ENCODE data around the gene NME9. TPM values are rescaled to one million over a fixed set of nuclear protein-coding genes. Genes with fewer than 3 reads are reported as not detected.
A peak's percentile ranks its signal among the peaks of the same experiment; 100 is the strongest.

NME9 gene
- total RNA-seq, 2 donors from 2014 or later, result 0.40 to 1.3 TPM

GRCh38 chr3:138329984-138330293, 288 bp upstream of the NME9 start:
- Histone ChIP-seq H3K27me3 (ENCODE audit: control insufficient read depth, insufficient read depth, low read length, poor library complexity, severe bottlenecking) (no peaks in the 10 kb centered on the region), H3K4me3 (ENCODE audit: low read length) (peak overlapping the region; percentile 87), H3K27ac (ENCODE audit: low read depth, low read length) (no peak overlapping the region), H3K9me3 (ENCODE audit: control insufficient read depth, low read length) (no peaks in the 10 kb centered on the region), H3K36me3 (ENCODE audit: control insufficient read depth, insufficient read depth, low read length) (no peaks in the 10 kb centered on the region), H3K4me1 (ENCODE audit: control insufficient read depth, insufficient read depth, low read length) (peaks cover 8% of the 10 kb centered on the region), H3K9ac (ENCODE audit: extremely low read depth, low read length, poor library complexity, severe bottlenecking) (peak overlapping the region; percentile 78)
- Mint-ChIP-seq H3K27me3 (ENCODE audit: insufficient read depth) (no peaks in the 10 kb centered on the region), H3K4me3 (peak overlapping the region; percentile 76), H3K4me1 (peaks cover 15% of the 10 kb centered on the region), H3K27ac (no peak overlapping the region), H3K36me3 (ENCODE audit: low read depth) (no peaks in the 10 kb centered on the region), H3K9me3 (no peaks in the 10 kb centered on the region)
- DNase-seq, result no peak
- 0% methylated on average over 4 to 6 of the region's 7 CpGs for WGBS, 2 experiments (ENCODE audit: insufficient coverage in 1 of 2, insufficient read length in 1 of 2)
- no peak for TF ChIP-seq CTCF (conservative IDR thresholded peaks at IDR 0.05)

DNA sequence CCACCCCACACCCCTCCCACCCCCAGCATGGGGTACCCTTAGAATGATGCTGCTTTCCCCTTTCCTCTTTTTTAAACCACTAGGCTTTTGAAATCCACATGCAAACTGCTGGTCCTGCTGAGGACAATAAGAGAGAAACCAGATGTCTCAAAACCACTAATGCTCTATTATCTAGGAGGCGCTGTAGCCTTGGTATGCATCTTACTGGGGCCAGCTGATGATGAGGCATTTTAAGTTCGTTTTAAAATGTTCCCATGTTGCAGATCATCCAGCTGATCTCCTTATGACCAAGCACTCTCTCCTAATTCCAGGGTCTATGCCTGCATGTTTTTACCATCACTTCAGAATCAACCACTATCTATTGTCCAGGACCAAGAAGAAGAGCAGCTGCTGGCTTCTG, 1.3 kb downstream of the NME9 start:
- no peaks in the 10 kb centered on the region for H3K9me3 Mint-ChIP-seq
- H3K27me3 Mint-ChIP-seq (ENCODE audit: insufficient read depth), result peaks cover 2% of the 10 kb centered on the region
- Histone ChIP-seq H3K9ac (ENCODE audit: extremely low read depth, low read length, poor library complexity, severe bottlenecking) (no peak overlapping the region), H3K9me3 (ENCODE audit: control insufficient read depth, low read length) (no peaks in the 10 kb centered on the region), H3K27me3 (ENCODE audit: control insufficient read depth, insufficient read depth, low read length, poor library complexity, severe bottlenecking) (no peaks in the 10 kb centered on the region), H3K36me3 (ENCODE audit: control insufficient read depth, insufficient read depth, low read length) (no peaks in the 10 kb centered on the region), H3K4me1 (ENCODE audit: control insufficient read depth, insufficient read depth, low read length) (no peaks in the 10 kb centered on the region), H3K27ac (ENCODE audit: low read depth, low read length) (no peak overlapping the region), H3K4me3 (ENCODE audit: low read length) (no peak overlapping the region)
- 46 to 54% methylated on average over 2 of the region's 2 CpGs for WGBS, 2 experiments (ENCODE audit: insufficient coverage in 1 of 2, insufficient read length in 1 of 2)
- peak; percentile 53 for TF ChIP-seq CTCF (conservative IDR thresholded peaks at IDR 0.05)
- no peak overlapping the region for H3K27ac Mint-ChIP-seq
- DNase-seq, result no peak
- H3K4me3 Mint-ChIP-seq, result no peak overlapping the region
- H3K4me1 Mint-ChIP-seq, result peaks cover 20% of the 10 kb centered on the region
- no peaks in the 10 kb centered on the region for H3K36me3 Mint-ChIP-seq (ENCODE audit: low read depth)

DNA sequence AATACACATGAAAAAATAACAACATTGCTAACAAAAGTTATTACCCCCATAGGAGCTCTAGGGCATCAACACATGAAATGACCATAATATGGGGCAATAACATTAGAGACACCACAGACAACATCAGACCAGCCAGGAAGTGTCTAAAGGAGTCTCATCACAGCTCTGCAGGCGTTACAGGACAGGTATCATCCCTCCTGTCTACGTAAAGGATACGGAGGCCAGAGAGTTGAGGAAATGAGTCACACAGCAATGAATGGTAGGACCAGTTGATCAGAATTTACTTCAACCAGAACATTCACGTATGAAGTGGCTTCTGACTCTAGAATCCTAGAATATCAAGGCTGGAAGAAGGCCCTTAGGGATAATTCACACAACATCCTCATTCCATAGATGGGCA, 1.8 kb downstream of the NME9 start:
- no peaks in the 10 kb centered on the region for H3K27me3 ChIP-seq (ENCODE audit: control insufficient read depth, insufficient read depth, low read length, poor library complexity, severe bottlenecking)
- 86 to 89% methylated on average over 4 of the region's 4 CpGs for WGBS, 2 experiments (ENCODE audit: insufficient coverage in 1 of 2, insufficient read length in 1 of 2)
- H3K4me1 ChIP-seq (ENCODE audit: control insufficient read depth, insufficient read depth, low read length), result no peaks in the 10 kb centered on the region
- H3K36me3 ChIP-seq (ENCODE audit: control insufficient read depth, insufficient read depth, low read length), result no peaks in the 10 kb centered on the region
- no peak for DNase-seq
- H3K9me3 ChIP-seq (ENCODE audit: control insufficient read depth, low read length), result no peaks in the 10 kb centered on the region
- Mint-ChIP-seq H3K27me3 (ENCODE audit: insufficient read depth) (peaks cover 2% of the 10 kb centered on the region), H3K9me3 (no peaks in the 10 kb centered on the region), H3K4me3 (no peak overlapping the region), H3K4me1 (peaks cover 20% of the 10 kb centered on the region), H3K27ac (no peak overlapping the region), H3K36me3 (ENCODE audit: low read depth) (no peaks in the 10 kb centered on the region)
- TF ChIP-seq CTCF (conservative IDR thresholded peaks at IDR 0.05), result no peak
- no peak overlapping the region for H3K4me3 ChIP-seq (ENCODE audit: low read length)
- H3K9ac ChIP-seq (ENCODE audit: extremely low read depth, low read length, poor library complexity, severe bottlenecking), result no peak overlapping the region
- no peak overlapping the region for H3K27ac ChIP-seq (ENCODE audit: low read depth, low read length)

Data from endodermal cell (in vitro differentiated cells).